Measurements from ENCODE around the gene PEX14. TPM values are rescaled to one million over a fixed set of nuclear protein-coding genes. Genes with fewer than 3 reads are reported as not detected.

The PEX14 gene
- total and polyA plus RNA-seq, 10 of the 15 experiments (the other 5 are each of a cell fraction or from before 2014, with no cell fraction given), result 1.4 to 23.2 (median 12.0) TPM

DNA sequence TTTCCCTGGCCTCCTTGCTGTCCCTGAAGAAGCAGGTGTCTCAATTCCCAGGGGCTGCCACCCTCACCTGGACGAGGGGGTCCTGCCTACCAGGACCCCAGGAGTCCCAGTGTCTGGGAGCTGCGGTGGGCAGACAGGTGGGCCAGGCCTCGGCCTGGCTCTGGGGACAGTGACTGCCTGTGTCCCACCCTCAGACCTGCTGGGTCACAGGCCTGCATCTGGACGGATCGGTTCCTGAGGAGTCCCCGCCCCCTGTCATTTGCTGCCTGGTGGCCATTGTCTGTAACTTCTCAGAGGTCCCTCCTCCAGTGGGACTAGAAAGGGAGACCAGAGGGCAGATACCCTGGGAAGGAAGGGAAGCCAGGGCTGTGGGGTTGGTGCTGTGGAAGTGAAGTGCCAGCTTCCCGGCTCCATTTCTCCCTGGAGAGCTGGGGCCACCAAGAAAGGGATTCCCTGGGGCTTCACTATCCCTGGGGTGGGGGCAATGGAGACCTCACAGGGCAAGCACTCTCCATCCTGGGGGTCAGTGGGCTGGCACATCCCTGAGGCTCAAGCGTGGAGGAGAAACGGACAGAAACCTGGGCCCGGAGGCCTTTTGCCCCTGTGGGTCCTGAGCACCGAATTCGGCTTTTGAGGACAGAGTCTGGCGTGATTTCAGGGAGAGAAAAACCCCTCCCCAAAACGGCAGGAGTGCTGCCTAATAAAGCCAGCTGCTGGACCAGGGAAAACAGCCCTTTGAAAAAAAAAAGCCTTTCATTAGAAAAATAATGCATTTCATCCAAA, 157.3 kb downstream of the PEX14 start (continued):
- TF ChIP-seq ZSCAN29 (IDR thresholded peaks at IDR 0.05) (no peak), RB1 (IDR thresholded peaks at IDR 0.05; ENCODE audit: borderline replicate concordance) (no peak)
- TF ChIP-seq, protein P1, sequence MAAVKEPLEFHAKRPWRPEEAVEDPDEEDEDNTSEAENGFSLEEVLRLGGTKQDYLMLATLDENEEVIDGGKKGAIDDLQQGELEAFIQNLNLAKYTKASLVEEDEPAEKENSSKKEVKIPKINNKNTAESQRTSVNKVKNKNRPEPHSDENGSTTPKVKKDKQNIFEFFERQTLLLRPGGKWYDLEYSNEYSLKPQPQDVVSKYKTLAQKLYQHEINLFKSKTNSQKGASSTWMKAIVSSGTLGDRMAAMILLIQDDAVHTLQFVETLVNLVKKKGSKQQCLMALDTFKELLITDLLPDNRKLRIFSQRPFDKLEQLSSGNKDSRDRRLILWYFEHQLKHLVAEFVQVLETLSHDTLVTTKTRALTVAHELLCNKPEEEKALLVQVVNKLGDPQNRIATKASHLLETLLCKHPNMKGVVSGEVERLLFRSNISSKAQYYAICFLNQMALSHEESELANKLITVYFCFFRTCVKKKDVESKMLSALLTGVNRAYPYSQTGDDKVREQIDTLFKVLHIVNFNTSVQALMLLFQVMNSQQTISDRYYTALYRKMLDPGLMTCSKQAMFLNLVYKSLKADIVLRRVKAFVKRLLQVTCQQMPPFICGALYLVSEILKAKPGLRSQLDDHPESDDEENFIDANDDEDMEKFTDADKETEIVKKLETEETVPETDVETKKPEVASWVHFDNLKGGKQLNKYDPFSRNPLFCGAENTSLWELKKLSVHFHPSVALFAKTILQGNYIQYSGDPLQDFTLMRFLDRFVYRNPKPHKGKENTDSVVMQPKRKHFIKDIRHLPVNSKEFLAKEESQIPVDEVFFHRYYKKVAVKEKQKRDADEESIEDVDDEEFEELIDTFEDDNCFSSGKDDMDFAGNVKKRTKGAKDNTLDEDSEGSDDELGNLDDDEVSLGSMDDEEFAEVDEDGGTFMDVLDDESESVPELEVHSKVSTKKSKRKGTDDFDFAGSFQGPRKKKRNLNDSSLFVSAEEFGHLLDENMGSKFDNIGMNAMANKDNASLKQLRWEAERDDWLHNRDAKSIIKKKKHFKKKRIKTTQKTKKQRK (IDR thresholded peaks at IDR 0.05; ENCODE audit: low read depth, low read length), result no peak
- TF ChIP-seq, protein P2, sequence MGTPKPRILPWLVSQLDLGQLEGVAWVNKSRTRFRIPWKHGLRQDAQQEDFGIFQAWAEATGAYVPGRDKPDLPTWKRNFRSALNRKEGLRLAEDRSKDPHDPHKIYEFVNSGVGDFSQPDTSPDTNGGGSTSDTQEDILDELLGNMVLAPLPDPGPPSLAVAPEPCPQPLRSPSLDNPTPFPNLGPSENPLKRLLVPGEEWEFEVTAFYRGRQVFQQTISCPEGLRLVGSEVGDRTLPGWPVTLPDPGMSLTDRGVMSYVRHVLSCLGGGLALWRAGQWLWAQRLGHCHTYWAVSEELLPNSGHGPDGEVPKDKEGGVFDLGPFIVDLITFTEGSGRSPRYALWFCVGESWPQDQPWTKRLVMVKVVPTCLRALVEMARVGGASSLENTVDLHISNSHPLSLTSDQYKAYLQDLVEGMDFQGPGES (IDR thresholded peaks at IDR 0.05), result no peak
- TF ChIP-seq, protein P3, sequence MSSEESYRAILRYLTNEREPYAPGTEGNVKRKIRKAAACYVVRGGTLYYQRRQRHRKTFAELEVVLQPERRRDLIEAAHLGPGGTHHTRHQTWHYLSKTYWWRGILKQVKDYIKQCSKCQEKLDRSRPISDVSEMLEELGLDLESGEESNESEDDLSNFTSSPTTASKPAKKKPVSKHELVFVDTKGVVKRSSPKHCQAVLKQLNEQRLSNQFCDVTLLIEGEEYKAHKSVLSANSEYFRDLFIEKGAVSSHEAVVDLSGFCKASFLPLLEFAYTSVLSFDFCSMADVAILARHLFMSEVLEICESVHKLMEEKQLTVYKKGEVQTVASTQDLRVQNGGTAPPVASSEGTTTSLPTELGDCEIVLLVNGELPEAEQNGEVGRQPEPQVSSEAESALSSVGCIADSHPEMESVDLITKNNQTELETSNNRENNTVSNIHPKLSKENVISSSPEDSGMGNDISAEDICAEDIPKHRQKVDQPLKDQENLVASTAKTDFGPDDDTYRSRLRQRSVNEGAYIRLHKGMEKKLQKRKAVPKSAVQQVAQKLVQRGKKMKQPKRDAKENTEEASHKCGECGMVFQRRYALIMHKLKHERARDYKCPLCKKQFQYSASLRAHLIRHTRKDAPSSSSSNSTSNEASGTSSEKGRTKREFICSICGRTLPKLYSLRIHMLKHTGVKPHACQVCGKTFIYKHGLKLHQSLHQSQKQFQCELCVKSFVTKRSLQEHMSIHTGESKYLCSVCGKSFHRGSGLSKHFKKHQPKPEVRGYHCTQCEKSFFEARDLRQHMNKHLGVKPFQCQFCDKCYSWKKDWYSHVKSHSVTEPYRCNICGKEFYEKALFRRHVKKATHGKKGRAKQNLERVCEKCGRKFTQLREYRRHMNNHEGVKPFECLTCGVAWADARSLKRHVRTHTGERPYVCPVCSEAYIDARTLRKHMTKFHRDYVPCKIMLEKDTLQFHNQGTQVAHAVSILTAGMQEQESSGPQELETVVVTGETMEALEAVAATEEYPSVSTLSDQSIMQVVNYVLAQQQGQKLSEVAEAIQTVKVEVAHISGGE (CRISPR knock-in tag; IDR thresholded peaks at IDR 0.05), result no peak
